ENCODE data around the gene RGS6. TPM values are rescaled to one million over a fixed set of nuclear protein-coding genes. Genes with fewer than 3 reads are reported as not detected.

The RGS6 gene
- total and polyA plus RNA-seq, 2 of the 4 experiments (the other 2 are of a cell fraction), result not detected

DNA sequence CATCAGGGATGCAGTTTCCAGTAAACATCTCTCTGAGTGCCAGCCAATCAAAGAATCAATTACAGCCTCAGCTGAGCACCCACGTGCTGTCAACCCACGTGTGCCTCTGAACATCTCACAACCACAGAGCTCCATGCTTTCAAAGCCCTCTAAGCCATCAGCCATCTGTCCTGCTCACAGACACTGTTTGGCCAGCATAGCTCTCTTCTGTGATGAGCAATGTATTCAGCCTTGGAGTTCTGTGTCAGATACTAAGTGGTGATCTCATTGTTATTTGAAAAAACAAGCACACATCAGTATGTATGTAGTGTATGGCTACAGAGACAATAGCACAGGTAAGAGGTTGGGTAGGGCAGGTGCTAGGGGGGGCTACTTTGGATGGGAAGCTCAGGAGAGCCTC is 94.3 kb downstream of the RGS6 start:
- no CpG with 5 or more reads among the region's 2 CpGs for WGBS, 2 experiments (ENCODE audit: extremely low coverage in 2 of 2, insufficient read length in 1 of 2)
- intact Hi-C loops (cut with micrococcal nuclease), result no loop called here
- H3K4ac ChIP-seq (ENCODE audit: low read depth, low read length), result no peak overlapping the region

More for the DNA sequence above, 94.3 kb downstream of the RGS6 start:
- POLR2A ChIA-PET (ENCODE audit: unreplicated experiment), result no interaction called here
- H3K27ac ChIP-seq (ENCODE audit: insufficient read depth, low read length), result no peak overlapping the region
- in situ Hi-C loops (cut with MboI; ENCODE audit: low sequenced_read_pairs), result no loop called here
- no peaks in the 10 kb centered on the region for H4K20me1 ChIP-seq (ENCODE audit: insufficient read depth, low read length)
- H2BK5ac ChIP-seq (ENCODE audit: low read depth, low read length, poor library complexity, severe bottlenecking), result no peak overlapping the region
- H3K27me3 ChIP-seq (ENCODE audit: control insufficient read depth, insufficient read depth, low read length), result no peaks in the 10 kb centered on the region
- no TSS peak for BruUV-seq (replicated peaks)
- no peak overlapping the region for H3K9ac ChIP-seq (ENCODE audit: low read depth, low read length)
- H3K23ac ChIP-seq (ENCODE audit: low read depth, low read length), result no peak overlapping the region
- no peaks in the 10 kb centered on the region for H3K36me3 ChIP-seq (ENCODE audit: control insufficient read depth, insufficient read depth, low read length)
- H2AK5ac ChIP-seq (ENCODE audit: low read depth, low read length), result no peak overlapping the region
- no peak overlapping the region for H3K4me3 ChIP-seq (ENCODE audit: insufficient read depth, low read depth, low read length)
- H3K56ac ChIP-seq (ENCODE audit: extremely low read depth, insufficient read depth, low read length), result no peak overlapping the region
- DNase-seq, result no peak
- no peaks in the 10 kb centered on the region for H3K4me1 ChIP-seq (ENCODE audit: control insufficient read depth, insufficient read depth, low read length)
- no peak overlapping the region for H4K8ac ChIP-seq (ENCODE audit: low read depth in 2 of 2, low read length in 2 of 2)
- H2BK15ac ChIP-seq (ENCODE audit: low read depth, low read length), result no peak overlapping the region
- no peak overlapping the region for H4K5ac ChIP-seq (ENCODE audit: low read depth, low read length)
- no peak overlapping the region for H2BK120ac ChIP-seq (ENCODE audit: low read depth, low read length)
- no peaks in the 10 kb centered on the region for H3K79me1 ChIP-seq (ENCODE audit: low read depth in 1 of 2, low read length in 2 of 2)
- CTCF ChIA-PET, result no interaction called here
- H3K14ac ChIP-seq (replicated peaks; ENCODE audit: low read depth, low read length), result no peak overlapping the region
- ATAC-seq (ENCODE audit: low read depth), result no peak
- H3K4me2 ChIP-seq (ENCODE audit: low read depth, low read length), result no peak overlapping the region
- TF ChIP-seq CEBPB (IDR thresholded peaks at IDR 0.05; ENCODE audit: low read depth, low read length) (no peak), NFE2L2 (IDR thresholded peaks at IDR 0.05; ENCODE audit: low read depth, low read length) (no peak), MAZ (IDR thresholded peaks at IDR 0.05; ENCODE audit: borderline replicate concordance, low read depth, low read length) (no peak), BHLHE40 (IDR thresholded peaks at IDR 0.05; ENCODE audit: low read depth, low read length) (no peak)
- TF ChIP-seq, protein P1, sequence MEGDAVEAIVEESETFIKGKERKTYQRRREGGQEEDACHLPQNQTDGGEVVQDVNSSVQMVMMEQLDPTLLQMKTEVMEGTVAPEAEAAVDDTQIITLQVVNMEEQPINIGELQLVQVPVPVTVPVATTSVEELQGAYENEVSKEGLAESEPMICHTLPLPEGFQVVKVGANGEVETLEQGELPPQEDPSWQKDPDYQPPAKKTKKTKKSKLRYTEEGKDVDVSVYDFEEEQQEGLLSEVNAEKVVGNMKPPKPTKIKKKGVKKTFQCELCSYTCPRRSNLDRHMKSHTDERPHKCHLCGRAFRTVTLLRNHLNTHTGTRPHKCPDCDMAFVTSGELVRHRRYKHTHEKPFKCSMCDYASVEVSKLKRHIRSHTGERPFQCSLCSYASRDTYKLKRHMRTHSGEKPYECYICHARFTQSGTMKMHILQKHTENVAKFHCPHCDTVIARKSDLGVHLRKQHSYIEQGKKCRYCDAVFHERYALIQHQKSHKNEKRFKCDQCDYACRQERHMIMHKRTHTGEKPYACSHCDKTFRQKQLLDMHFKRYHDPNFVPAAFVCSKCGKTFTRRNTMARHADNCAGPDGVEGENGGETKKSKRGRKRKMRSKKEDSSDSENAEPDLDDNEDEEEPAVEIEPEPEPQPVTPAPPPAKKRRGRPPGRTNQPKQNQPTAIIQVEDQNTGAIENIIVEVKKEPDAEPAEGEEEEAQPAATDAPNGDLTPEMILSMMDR (conservative IDR thresholded peaks at IDR 0.05; ENCODE audit: low read depth, low read length), result no peak
- TF ChIP-seq, protein P2, sequence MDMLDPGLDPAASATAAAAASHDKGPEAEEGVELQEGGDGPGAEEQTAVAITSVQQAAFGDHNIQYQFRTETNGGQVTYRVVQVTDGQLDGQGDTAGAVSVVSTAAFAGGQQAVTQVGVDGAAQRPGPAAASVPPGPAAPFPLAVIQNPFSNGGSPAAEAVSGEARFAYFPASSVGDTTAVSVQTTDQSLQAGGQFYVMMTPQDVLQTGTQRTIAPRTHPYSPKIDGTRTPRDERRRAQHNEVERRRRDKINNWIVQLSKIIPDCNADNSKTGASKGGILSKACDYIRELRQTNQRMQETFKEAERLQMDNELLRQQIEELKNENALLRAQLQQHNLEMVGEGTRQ (IDR thresholded peaks at IDR 0.05; ENCODE audit: low read depth, low read length), result no peak
- H3K9me1 ChIP-seq (ENCODE audit: insufficient read depth, low read length), result no peaks in the 10 kb centered on the region
- H2AK9ac ChIP-seq (replicated peaks; ENCODE audit: low read depth, low read length, poor library complexity), result no peak overlapping the region
- H2BK20ac ChIP-seq (ENCODE audit: low read depth, low read length), result no peak overlapping the region
- H3K9me3 ChIP-seq (ENCODE audit: control insufficient read depth, insufficient read depth, low read length), result no peaks in the 10 kb centered on the region
- H3K18ac ChIP-seq (ENCODE audit: low read depth, low read length), result no peak overlapping the region
- H4K91ac ChIP-seq (ENCODE audit: insufficient read depth, low read depth, low read length), result no peak overlapping the region
- dilution Hi-C loops (cut with HindIII; ENCODE audit: low sequenced_read_pairs, unreplicated experiment), result no loop called here
- H2AFZ ChIP-seq (replicated peaks; ENCODE audit: low read length, poor library complexity), result no peak overlapping the region
